Nephron (organoid): ENCODE measurements around the gene AJAP1.

Experiments used
- H3K27ac Mint-ChIP-seq, 3 experiments: 2 replicates each; pipeline ENCODE4 v1.8.0; 2020; ENCODE audit warnings: mixed read lengths in 3 of 3, mild to moderate bottlenecking in 2 of 3, moderate library complexity in 1 of 3
- H3K27me3 Mint-ChIP-seq: 2 replicates; pipeline ENCODE4 v1.8.0; 2021; ENCODE audit warnings: low read depth, mild to moderate bottlenecking, moderate library complexity, mixed read lengths
- H3K36me3 Mint-ChIP-seq: 2 replicates; pipeline ENCODE4 v1.8.0; 2020; ENCODE audit warnings: low read depth, mixed read lengths
- H3K4me1 Mint-ChIP-seq: 2 replicates; pipeline ENCODE4 v1.8.0; 2020; ENCODE audit warnings: mixed read lengths
- H3K4me3 Mint-ChIP-seq, 3 experiments: 2 replicates each; pipeline ENCODE4 v1.8.0; 2020; ENCODE audit warnings: mild to moderate bottlenecking in 3 of 3, mixed read lengths in 3 of 3, moderate library complexity in 2 of 3
- H3K9me3 Mint-ChIP-seq: 2 replicates; pipeline ENCODE4 v1.8.0; 2020; ENCODE audit warnings: mixed read lengths
- CTCF ChIP-seq, 3 experiments: fragments of 200-600 bp; sonication (generic); IDR thresholded peaks; one replicate each; pipeline ENCODE4 v1.5.0; 2021; ENCODE audit warnings: antibody characterized with exemption in 3 of 3; ENCODE audit not compliant: unreplicated experiment in 3 of 3

AJAP1 gene

DNA sequence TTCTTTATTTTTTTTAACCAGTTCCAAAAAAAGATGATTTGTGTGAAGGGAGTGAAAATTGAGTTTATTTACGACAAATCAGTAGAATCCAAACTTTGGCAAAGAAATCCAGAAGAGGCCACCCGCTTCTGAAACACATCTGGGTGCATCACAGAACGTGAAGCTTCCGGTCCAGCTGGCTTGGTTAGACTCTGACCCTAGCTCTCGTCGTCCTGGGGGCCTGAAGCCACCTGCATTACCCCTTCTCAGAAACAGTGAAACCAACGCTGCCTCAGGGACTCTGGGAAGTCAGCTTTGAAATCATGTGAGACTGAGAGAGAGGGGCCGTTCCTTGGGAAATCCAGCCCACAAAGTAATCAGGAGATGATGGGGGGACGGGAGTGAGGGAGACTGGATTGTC is 21.8 kb downstream of the AJAP1 start:
- no peak overlapping the region for H3K27ac Mint-ChIP-seq
- no peaks in the 10 kb centered on the region for H3K36me3 Mint-ChIP-seq
- no peak for TF ChIP-seq CTCF (IDR thresholded peaks at IDR 0.05; ENCODE audit: unreplicated experiment in 3 of 3)
- H3K9me3 Mint-ChIP-seq: peaks cover 24% of the 10 kb centered on the region
- no peak overlapping the region for H3K4me3 Mint-ChIP-seq
- H3K27me3 Mint-ChIP-seq: peaks cover 26% of the 10 kb centered on the region
- H3K4me1 Mint-ChIP-seq: peaks cover 7% of the 10 kb centered on the region

- Mint-ChIP-seq H3K4me1 (peaks cover 7% of the 10 kb centered on the region), H3K27me3 (peaks cover 26% of the 10 kb centered on the region), H3K27ac (no peak overlapping the region), H3K4me3 (no peak overlapping the region), H3K36me3 (no peaks in the 10 kb centered on the region), H3K9me3 (peaks cover 24% of the 10 kb centered on the region)
- TF ChIP-seq CTCF (IDR thresholded peaks at IDR 0.05; ENCODE audit: unreplicated experiment in 3 of 3): no peak
Observed at GRCh38 chr1:4677608-4678007, 23.2 kb downstream of the AJAP1 start.

- no peak for TF ChIP-seq CTCF (IDR thresholded peaks at IDR 0.05; ENCODE audit: unreplicated experiment in 3 of 3)
- H3K27me3 Mint-ChIP-seq: peaks cover 28% of the 10 kb centered on the region
- H3K9me3 Mint-ChIP-seq: peaks cover 24% of the 10 kb centered on the region
- no peaks in the 10 kb centered on the region for H3K36me3 Mint-ChIP-seq
- no peak overlapping the region for H3K27ac Mint-ChIP-seq
- no peak overlapping the region for H3K4me3 Mint-ChIP-seq
- H3K4me1 Mint-ChIP-seq: peaks cover 7% of the 10 kb centered on the region
Observed at GRCh38 chr1:4678066-4678717, 23.8 kb downstream of the AJAP1 start.

GRCh38 chr1:4681026-4681425 is 26.6 kb downstream of the AJAP1 start:
- H3K27ac Mint-ChIP-seq: no peak overlapping the region
- peaks cover 45% of the 10 kb centered on the region for H3K27me3 Mint-ChIP-seq
- H3K36me3 Mint-ChIP-seq: no peaks in the 10 kb centered on the region
- H3K4me3 Mint-ChIP-seq: no peak overlapping the region
- H3K4me1 Mint-ChIP-seq: peaks cover 19% of the 10 kb centered on the region
- TF ChIP-seq CTCF (IDR thresholded peaks at IDR 0.05; ENCODE audit: unreplicated experiment in 3 of 3): no peak
- H3K9me3 Mint-ChIP-seq: peaks cover 24% of the 10 kb centered on the region

DNA sequence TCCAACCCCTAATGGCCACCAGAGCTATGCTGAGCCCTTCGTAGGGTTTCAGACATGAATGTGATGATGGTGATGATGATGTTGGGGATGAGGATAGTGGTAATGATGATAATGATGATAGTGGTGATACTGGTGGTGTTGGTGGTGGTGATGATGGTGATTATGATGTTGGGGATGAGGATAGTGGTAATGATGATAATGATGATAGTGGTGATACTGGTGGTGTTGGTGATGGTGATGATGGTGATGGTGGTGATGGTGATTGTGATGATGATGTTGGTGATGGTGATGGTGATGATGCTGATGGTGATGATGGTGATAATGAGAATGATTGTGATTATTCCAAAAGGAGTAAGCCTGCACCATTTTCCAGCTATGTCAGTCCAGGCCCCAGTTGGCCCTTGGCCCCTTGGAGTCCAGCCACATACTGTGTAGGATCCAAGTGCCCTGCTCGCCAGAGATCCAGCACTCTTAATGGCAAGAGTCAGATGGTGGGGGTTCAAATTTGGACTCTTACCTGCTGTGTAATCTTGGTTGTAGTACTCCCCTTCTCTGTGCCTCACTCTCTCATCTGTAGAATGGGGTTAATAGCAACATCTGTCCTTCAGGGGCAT is 28.3 kb downstream of the AJAP1 start:
- H3K27me3 Mint-ChIP-seq: peaks cover 48% of the 10 kb centered on the region
- no peak overlapping the region for H3K27ac Mint-ChIP-seq
- peaks cover 20% of the 10 kb centered on the region for H3K9me3 Mint-ChIP-seq
- H3K4me1 Mint-ChIP-seq: peaks cover 15% of the 10 kb centered on the region
- TF ChIP-seq CTCF (IDR thresholded peaks at IDR 0.05; ENCODE audit: unreplicated experiment in 3 of 3): no peak
- no peak overlapping the region for H3K4me3 Mint-ChIP-seq
- no peaks in the 10 kb centered on the region for H3K36me3 Mint-ChIP-seq

DNA sequence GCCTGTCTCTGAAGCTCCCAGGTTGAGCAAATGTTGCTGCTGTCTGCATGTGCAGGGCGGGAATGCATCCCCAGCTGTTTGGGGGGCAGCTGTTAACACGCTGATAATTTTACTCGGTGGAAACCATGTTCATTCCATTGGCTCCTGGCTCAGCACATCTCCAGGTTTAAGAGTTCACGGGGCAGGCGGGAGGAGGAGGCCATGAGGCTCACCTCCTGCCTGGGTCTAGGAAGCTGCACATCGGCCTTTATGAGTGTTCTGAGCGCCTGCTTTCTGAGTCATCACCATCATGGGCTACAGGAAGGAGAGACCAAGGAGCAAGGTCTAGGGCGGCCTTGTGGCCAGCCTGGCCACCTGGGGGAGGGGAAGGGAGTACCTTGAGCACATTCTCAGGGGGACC is 29.7 kb downstream of the AJAP1 start:
- H3K4me3 Mint-ChIP-seq: no peak overlapping the region
- no peak for TF ChIP-seq CTCF (IDR thresholded peaks at IDR 0.05; ENCODE audit: unreplicated experiment in 3 of 3)
- peaks cover 15% of the 10 kb centered on the region for H3K4me1 Mint-ChIP-seq
- H3K27me3 Mint-ChIP-seq: peaks cover 45% of the 10 kb centered on the region
- no peak overlapping the region for H3K27ac Mint-ChIP-seq
- peaks cover 9% of the 10 kb centered on the region for H3K9me3 Mint-ChIP-seq
- H3K36me3 Mint-ChIP-seq: no peaks in the 10 kb centered on the region
